ENCODE results near the gene NCF2.

GRCh38 chr1:183586926-183587325 is 3.3 kb downstream of the NCF2 start:
- no peak for TF ChIP-seq CTCF (IDR thresholded peaks at IDR 0.05)
- no peak for TF ChIP-seq POLR2A (IDR thresholded peaks at IDR 0.05; ENCODE audit: low read depth)
- no peak for TF ChIP-seq EP300 (IDR thresholded peaks at IDR 0.05)
- no peak for TF ChIP-seq POLR2AphosphoS5 (IDR thresholded peaks at IDR 0.05)

All from esophagus muscularis mucosa (tissue), 4 donors.